Muscle layer of duodenum (tissue), 2 donors: Measurements from ENCODE around the gene GNAQ.

ENCODE experiments used
- H3K27ac ChIP-seq: one replicate; pipeline ENCODE4 v1.7.0; 2013; ENCODE audit warnings: mild to moderate bottlenecking, low read length
- H3K27me3 ChIP-seq: one replicate; pipeline ENCODE4 v1.7.0; 2013; ENCODE audit warnings: low read depth, mild to moderate bottlenecking, control low read depth, low read length
- H3K36me3 ChIP-seq, 2 donors: one replicate each; pipeline ENCODE4 v1.7.0; 2013; ENCODE audit warnings: low read length in 2 of 2, control low read depth in 1 of 2, mild to moderate bottlenecking in 1 of 2; ENCODE audit not compliant: insufficient read depth in 2 of 2, control insufficient read depth in 1 of 2
- H3K4me1 ChIP-seq, 2 donors: one replicate each; pipeline ENCODE4 v1.7.0; 2013; ENCODE audit warnings: low read length in 2 of 2, mild to moderate bottlenecking in 2 of 2, control low read depth in 1 of 2, moderate library complexity in 1 of 2; ENCODE audit not compliant: insufficient read depth in 2 of 2, control insufficient read depth in 1 of 2
- H3K4me3 ChIP-seq, 2 donors: one replicate each; pipeline ENCODE4 v1.7.0; 2013; ENCODE audit warnings: low read length in 2 of 2, low read depth in 1 of 2, mild to moderate bottlenecking in 1 of 2
- H3K9me3 ChIP-seq, 2 donors: one replicate each; pipeline ENCODE4 v1.7.0; 2013; ENCODE audit warnings: low read length in 2 of 2, control low read depth in 1 of 2, mild to moderate bottlenecking in 1 of 2; ENCODE audit not compliant: control insufficient read depth in 1 of 2
- donor health status: healthy.

Gene GNAQ

DNA sequence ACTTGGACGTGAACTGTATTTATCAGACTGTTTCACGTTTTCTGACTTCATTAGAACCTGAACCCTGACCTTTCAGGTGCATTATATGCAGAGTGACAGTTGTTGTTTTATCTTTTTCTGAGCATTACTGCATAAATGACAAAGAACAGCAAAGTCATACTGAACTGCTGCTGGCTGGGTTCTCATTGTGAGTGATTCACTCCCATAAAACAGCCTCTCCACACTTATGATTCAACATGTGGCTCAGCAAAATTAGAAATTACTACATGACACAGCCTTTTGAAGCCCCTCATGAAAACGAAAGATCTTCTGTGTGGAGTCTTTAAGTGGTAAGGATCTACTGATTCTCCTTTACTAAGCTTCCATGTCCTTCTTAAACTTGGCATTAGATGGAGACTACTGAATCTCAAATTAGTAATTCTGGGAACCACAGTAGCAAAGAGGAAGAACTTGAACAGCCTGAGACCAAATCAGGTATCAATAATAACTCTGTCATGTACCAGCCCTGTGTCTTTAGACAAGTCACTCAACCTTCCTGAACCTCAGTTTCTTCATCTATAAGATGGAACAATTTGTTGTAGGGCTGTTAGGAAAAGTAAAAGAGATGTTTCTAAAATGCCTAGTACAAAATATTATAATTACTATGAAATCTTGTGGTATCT is 211.2 kb downstream of the GNAQ start:
- no peaks in the 10 kb centered on the region for H3K9me3 ChIP-seq
- H3K4me1 ChIP-seq: peaks cover 0 to 6% of the 10 kb centered on the region in 2 donors
- peaks cover 0 to 5% of the 10 kb centered on the region in 2 donors for H3K36me3 ChIP-seq
- no peak overlapping the region for H3K4me3 ChIP-seq
- no peaks in the 10 kb centered on the region for H3K27me3 ChIP-seq
- H3K27ac ChIP-seq: no peak overlapping the region

DNA sequence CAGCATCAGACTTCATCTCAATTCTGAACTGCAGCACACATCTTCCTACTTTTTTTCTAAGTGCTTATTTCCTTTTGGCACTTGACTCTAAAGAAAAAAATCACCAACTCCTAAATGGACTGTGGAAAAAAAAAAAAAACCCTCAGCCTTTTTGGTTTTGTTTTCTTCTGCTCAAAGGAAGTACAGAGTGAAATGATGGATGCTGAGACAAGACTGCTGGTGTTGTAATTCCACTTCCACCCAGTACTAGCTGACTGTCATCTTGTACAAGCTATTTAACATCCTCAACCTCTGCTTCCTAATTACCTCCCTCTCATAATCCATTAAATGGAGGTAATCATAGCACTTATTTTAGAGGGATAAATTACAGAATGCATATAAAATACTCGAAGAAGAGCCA is 212.0 kb downstream of the GNAQ start:
- Histone ChIP-seq H3K36me3 (peaks cover 0 to 9% of the 10 kb centered on the region in 2 donors), H3K9me3 (no peaks in the 10 kb centered on the region), H3K4me3 (no peak overlapping the region), H3K27ac (peak overlapping the region; percentile 13), H3K27me3 (no peaks in the 10 kb centered on the region), H3K4me1 (peaks cover 0 to 6% of the 10 kb centered on the region in 2 donors)

DNA sequence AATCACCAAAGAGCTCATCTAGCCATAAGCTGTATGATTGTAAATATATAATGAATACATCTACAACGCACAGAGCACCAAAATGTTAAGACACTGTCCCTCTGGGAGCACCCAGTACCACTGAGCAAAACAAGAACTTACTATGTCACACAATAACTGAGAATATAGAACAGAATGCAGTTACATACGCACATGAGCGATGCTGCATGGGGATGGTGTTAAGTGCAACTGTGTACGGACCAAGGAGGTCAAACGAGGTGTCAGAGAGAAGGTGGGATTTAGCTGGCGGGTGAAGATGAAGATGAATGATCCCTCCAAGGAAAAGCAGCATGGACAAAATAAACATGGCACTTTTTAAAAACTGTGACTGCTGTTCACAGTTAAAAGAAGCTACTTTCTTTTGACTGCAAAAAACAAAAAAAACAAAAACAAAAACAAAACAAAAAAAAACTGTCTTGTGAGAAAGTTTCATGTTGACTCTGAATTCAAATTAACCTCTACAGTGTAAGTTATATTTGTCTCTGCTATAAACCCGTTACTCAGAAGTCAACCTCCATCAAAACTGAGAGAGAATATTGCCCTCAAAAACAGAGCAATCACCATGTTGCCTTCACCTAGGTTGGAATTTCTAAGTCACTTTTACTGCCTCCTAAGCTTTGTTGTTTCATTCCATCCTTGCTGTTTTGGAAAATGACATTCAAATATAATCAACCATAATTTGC is 213.9 kb downstream of the GNAQ start:
- Histone ChIP-seq H3K9me3 (no peaks in the 10 kb centered on the region), H3K4me3 (no peak overlapping the region), H3K27ac (no peak overlapping the region), H3K36me3 (peaks cover 10 to 16% of the 10 kb centered on the region in 2 donors), H3K4me1 (peaks cover 0 to 6% of the 10 kb centered on the region in 2 donors), H3K27me3 (no peaks in the 10 kb centered on the region)

DNA sequence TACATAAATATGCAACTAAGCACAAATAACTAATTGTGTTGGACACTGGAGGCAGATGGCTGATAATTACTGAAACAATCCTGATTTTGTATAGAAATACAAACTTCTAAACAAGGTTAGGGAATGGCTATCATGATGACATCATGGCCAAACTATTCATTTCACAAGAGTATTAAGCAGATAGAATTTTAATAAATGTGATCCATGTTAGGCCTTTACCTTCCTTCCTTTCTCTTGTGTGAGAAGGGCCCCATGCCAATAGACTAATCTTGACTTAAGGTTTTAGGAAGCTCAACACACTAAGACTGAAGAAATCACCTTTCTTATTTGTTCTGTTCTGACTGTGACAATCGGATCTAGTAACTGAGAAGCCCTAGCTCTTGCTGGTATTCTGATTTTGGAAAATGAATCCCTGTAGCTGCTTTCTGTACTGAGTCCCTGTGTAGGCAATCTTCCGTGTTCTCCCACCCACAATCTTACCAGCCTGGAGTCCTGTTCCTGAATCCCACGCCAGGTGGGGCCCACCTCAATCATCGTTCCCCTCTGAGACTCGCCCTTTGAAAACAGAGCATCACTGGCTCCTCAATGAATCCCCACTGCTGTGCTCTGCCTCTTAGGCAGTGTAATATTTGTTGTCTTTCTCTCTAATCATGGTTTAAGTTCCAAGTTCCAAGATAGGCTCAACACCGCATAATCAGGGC is 214.8 kb downstream of the GNAQ start:
- no peaks in the 10 kb centered on the region for H3K27me3 ChIP-seq
- no peak overlapping the region for H3K27ac ChIP-seq
- H3K36me3 ChIP-seq: peaks cover 10 to 11% of the 10 kb centered on the region in 2 donors

DNA sequence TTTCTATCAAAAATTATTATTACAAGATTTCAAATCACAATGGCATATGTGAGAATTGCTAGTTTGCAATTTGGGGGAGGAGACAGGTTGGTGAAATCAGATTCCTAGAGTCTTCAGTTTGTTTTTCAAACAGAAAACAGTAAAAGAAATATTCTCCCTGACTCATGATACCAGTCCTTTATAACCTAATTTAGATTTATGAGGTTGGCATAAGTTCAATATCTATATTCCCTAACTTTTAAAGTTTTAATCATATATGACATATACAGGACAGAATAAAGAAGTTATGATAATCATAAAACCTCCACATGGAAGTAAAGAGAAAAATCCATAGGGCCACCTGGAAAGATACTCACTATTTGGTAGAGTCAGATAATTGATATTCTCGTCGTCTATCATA is 216.4 kb downstream of the GNAQ start:
- H3K27ac ChIP-seq: no peak overlapping the region

More for the DNA sequence above, 214.8 kb downstream of the GNAQ start:
- no peak overlapping the region for H3K4me3 ChIP-seq
- no peaks in the 10 kb centered on the region for H3K9me3 ChIP-seq
- H3K4me1 ChIP-seq: peaks cover 0 to 6% of the 10 kb centered on the region in 2 donors

DNA sequence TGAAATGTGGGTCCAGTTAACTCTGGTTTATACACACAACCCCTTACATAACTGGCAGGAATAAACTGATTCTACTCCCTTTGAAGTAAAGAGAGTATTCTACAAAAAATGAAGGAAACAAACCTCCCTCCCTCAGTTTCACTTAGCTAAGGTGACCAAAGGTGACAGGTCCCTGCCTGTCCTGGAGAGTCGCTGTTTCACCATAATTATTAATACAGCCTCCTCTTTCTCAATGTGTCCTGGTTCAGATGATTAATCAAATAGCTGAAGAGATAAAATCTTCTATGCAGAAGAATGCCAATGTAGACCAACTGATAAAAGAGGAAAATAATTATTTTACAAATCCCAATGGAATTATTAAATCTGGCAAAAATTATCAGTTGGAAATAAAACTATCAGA is 219.8 kb downstream of the GNAQ start:
- Histone ChIP-seq H3K4me1 (no peaks in the 10 kb centered on the region), H3K36me3 (peaks cover 10 to 23% of the 10 kb centered on the region in 2 donors), H3K27ac (no peak overlapping the region), H3K27me3 (no peaks in the 10 kb centered on the region), H3K9me3 (no peaks in the 10 kb centered on the region), H3K4me3 (no peak overlapping the region)

More for the DNA sequence above, 216.4 kb downstream of the GNAQ start:
- Histone ChIP-seq H3K27me3 (no peaks in the 10 kb centered on the region), H3K4me3 (no peak overlapping the region), H3K4me1 (peaks cover 0 to 6% of the 10 kb centered on the region in 2 donors), H3K36me3 (peaks cover 10 to 11% of the 10 kb centered on the region in 2 donors), H3K9me3 (no peaks in the 10 kb centered on the region)

DNA sequence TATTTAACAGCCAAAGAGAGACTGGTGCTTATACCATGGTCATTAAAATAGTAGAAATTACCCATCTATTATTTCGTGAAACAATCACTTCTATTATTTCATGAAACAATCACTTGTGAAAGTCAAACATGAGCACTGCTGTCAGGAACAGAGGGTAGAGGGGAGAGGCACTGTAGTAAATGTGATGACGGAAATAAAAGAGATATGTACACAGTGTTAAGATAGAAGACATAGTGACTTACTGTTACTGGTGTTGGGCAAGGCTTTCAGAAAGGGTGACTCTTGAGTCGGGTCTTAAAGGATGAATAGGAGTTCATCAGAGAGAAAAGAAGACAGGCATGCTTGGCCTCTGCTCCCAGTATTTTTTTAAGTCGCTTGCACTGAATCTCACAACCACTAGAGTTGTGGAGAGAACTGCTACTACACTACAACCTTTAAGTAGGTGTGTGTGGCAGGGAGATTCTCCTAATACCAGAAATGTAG is 220.9 kb downstream of the GNAQ start:
- H3K9me3 ChIP-seq: no peaks in the 10 kb centered on the region
- H3K36me3 ChIP-seq: peaks cover 10 to 23% of the 10 kb centered on the region in 2 donors
- no peak overlapping the region for H3K27ac ChIP-seq
- no peak overlapping the region for H3K4me3 ChIP-seq
- H3K4me1 ChIP-seq: no peaks in the 10 kb centered on the region
- no peaks in the 10 kb centered on the region for H3K27me3 ChIP-seq

DNA sequence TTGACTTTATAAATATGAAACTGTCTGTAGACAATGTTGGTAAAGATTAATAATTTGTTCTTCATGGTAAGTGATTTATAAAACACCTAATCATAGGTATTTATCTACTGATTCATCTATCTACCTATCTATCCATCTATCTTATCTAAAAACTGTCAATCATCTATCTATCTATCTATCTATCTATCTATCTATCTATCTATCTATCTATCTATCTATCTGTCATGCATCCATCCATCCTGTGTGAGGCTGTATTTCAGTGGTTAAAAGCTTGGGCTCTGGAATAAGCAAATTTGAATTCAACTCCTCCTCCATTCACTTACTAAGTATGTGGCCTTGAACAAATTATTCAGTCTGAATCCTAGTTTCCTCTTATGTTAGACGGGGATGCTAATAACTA is 221.6 kb downstream of the GNAQ start:
- H3K36me3 ChIP-seq: peaks cover 10 to 22% of the 10 kb centered on the region in 2 donors
- H3K4me1 ChIP-seq: no peaks in the 10 kb centered on the region
- no peak overlapping the region for H3K4me3 ChIP-seq
- H3K9me3 ChIP-seq: no peaks in the 10 kb centered on the region
- no peak overlapping the region for H3K27ac ChIP-seq
- H3K27me3 ChIP-seq: no peaks in the 10 kb centered on the region

DNA sequence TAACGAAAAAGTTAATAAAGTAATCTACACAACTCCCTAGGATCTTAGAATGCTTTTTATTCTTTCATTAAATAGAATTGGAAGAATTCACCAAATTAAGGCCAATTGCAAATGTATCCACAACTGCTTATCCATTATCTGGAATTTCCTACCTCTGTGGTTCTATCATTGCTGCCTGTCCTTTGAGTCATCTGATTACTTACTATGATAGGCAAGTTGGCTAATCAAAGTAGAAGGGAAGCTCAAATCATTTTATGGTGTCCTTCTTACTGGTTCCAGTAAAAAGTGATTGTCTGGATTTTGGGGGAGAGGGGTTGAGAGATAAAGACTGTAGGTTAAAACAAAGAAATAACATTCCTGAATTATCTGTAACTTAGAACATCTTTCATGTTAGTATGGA is 222.1 kb downstream of the GNAQ start:
- Histone ChIP-seq H3K27ac (no peak overlapping the region), H3K9me3 (no peaks in the 10 kb centered on the region), H3K4me3 (no peak overlapping the region), H3K27me3 (no peaks in the 10 kb centered on the region), H3K4me1 (no peaks in the 10 kb centered on the region), H3K36me3 (peaks cover 10 to 18% of the 10 kb centered on the region in 2 donors)

DNA sequence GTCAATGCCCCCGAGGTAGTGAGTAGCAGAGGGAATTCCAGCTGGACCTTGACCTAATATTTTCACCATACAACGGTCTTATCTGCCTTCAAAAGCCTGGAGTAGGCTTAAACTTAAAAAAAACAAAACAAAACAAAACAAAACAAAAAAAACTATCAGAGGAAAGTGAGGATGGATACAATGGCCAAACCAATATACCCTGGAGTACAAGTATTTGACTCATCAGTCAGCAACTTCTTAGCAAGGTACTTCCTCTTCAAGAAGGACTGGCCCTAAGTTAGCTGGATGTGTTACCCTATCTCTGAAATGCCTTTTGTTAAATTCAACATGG is 222.9 kb downstream of the GNAQ start:
- peaks cover 5 to 12% of the 10 kb centered on the region in 2 donors for H3K36me3 ChIP-seq
- no peak overlapping the region for H3K4me3 ChIP-seq
- no peaks in the 10 kb centered on the region for H3K9me3 ChIP-seq
- H3K27me3 ChIP-seq: no peaks in the 10 kb centered on the region
- no peak overlapping the region for H3K27ac ChIP-seq
- no peaks in the 10 kb centered on the region for H3K4me1 ChIP-seq
